IMR-90 (cell line): ENCODE measurements around the gene NSUN6. TPM values are rescaled to one million over a fixed set of nuclear protein-coding genes. Genes with fewer than 3 reads are reported as not detected.

Experiments used
- ATAC-seq: fragments of 200-7000 bp; cut with Tn5 transposase; 2 replicates; pipeline ENCODE4 v1.9.1; 2020; ENCODE audit warnings: low read depth, mild to moderate bottlenecking, moderate library complexity
- BruUV-seq: library from RNA; stranded (reverse); fragments of 400-500 nt; replicated peaks from 2 replicates; lab custom pipeline; 2021; lab: Mats Ljungman, UMichigan
- CTCF ChIA-PET: fragments of 300-600 bp; formaldehyde crosslinking; extraction: SDS; loops from one replicate; lab custom pipeline; 2021; ENCODE audit warnings: antibody characterized with exemption; lab: Yijun Ruan, JAX
- POLR2A ChIA-PET: fragments of 300-600 bp; sonication (Branson Sonifier 250); formaldehyde crosslinking; loops from one replicate; lab custom pipeline; 2022; ENCODE audit warnings: antibody characterized with exemption; ENCODE audit not compliant: unreplicated experiment; lab: Charles Lee
- DNase-seq: peaks from one replicate; pipeline ENCODE4 v3.0.0; 2013
- H2AFZ ChIP-seq: replicated peaks from 2 replicates; pipeline ENCODE3; 2013; ENCODE audit warnings: low read length, mild to moderate bottlenecking; ENCODE audit not compliant: poor library complexity
- H2AK5ac ChIP-seq: 2 replicates; pipeline ENCODE4 v1.6.1; 2013; ENCODE audit warnings: low read depth, low read length, inconsistent platforms
- H2AK9ac ChIP-seq: replicated peaks from 2 replicates; pipeline ENCODE3; 2013; ENCODE audit warnings: mild to moderate bottlenecking, low read depth, low read length, moderate library complexity; ENCODE audit not compliant: poor library complexity
- H2BK120ac ChIP-seq: 2 replicates; pipeline ENCODE4 v1.6.1; 2013; ENCODE audit warnings: low read depth, low read length, inconsistent platforms
- H2BK15ac ChIP-seq: 3 replicates; pipeline ENCODE4 v1.6.1; 2013; ENCODE audit warnings: low read depth, low read length, inconsistent platforms
- H2BK20ac ChIP-seq: 2 replicates; pipeline ENCODE4 v1.6.1; 2013; ENCODE audit warnings: low read depth, mild to moderate bottlenecking, inconsistent platforms, low read length, moderate library complexity
- H2BK5ac ChIP-seq: 2 replicates; pipeline ENCODE4 v1.6.1; 2013; ENCODE audit warnings: mild to moderate bottlenecking, low read depth, low read length, inconsistent platforms; ENCODE audit not compliant: poor library complexity, severe bottlenecking
- H3K14ac ChIP-seq: replicated peaks from 2 replicates; pipeline ENCODE4 v1.6.1; 2013; ENCODE audit warnings: low read depth, low read length, inconsistent platforms
- H3K18ac ChIP-seq: 2 replicates; pipeline ENCODE4 v1.6.1; 2013; ENCODE audit warnings: low read depth, low read length, control low read depth
- H3K23ac ChIP-seq: 2 replicates; pipeline ENCODE4 v1.6.1; 2013; ENCODE audit warnings: low read depth, low read length, inconsistent platforms
- H3K27ac ChIP-seq: 2 replicates; pipeline ENCODE4 v1.5.1; 2013; ENCODE audit warnings: mild to moderate bottlenecking, control low read depth, low read length; ENCODE audit not compliant: insufficient read depth
- H3K27me3 ChIP-seq: 2 replicates; pipeline ENCODE4 v1.6.1; 2013; ENCODE audit warnings: low read length; ENCODE audit not compliant: control insufficient read depth, insufficient read depth
- H3K36me3 ChIP-seq: 2 replicates; pipeline ENCODE4 v1.6.1; 2013; ENCODE audit warnings: low read length, mixed read lengths; ENCODE audit not compliant: control insufficient read depth, insufficient read depth
- H3K4ac ChIP-seq: 2 replicates; pipeline ENCODE4 v1.6.1; 2013; ENCODE audit warnings: low read depth, low read length, inconsistent platforms
- H3K4me1 ChIP-seq: 2 replicates; pipeline ENCODE4 v1.6.1; 2013; ENCODE audit warnings: low read length, mixed read lengths; ENCODE audit not compliant: control insufficient read depth, insufficient read depth
- H3K4me2 ChIP-seq: 2 replicates; pipeline ENCODE4 v1.6.1; 2013; ENCODE audit warnings: low read depth, mild to moderate bottlenecking, control low read depth, low read length, moderate library complexity
- H3K4me3 ChIP-seq: 2 replicates; pipeline ENCODE4 v1.5.1; 2013; ENCODE audit warnings: low read depth, mild to moderate bottlenecking, control low read depth, low read length, moderate library complexity; ENCODE audit not compliant: insufficient read depth
- H3K56ac ChIP-seq: 2 replicates; pipeline ENCODE4 v1.6.1; 2013; ENCODE audit warnings: low read length, inconsistent platforms; ENCODE audit not compliant: insufficient read depth; ENCODE audit errors: extremely low read depth
- H3K79me1 ChIP-seq, 2 experiments: 2 replicates each; pipeline ENCODE4 v1.6.1; 2013; ENCODE audit warnings: low read length in 2 of 2, inconsistent platforms in 1 of 2, low read depth in 1 of 2
- H3K9ac ChIP-seq: 2 replicates; pipeline ENCODE4 v1.6.1; 2013; ENCODE audit warnings: low read depth, low read length, control low read depth
- H3K9me1 ChIP-seq: 2 replicates; pipeline ENCODE4 v1.6.1; 2013; ENCODE audit warnings: low read length, inconsistent platforms; ENCODE audit not compliant: insufficient read depth
- H3K9me3 ChIP-seq: 2 replicates; pipeline ENCODE4 v1.6.1; 2013; ENCODE audit warnings: low read length; ENCODE audit not compliant: control insufficient read depth, insufficient read depth
- H4K20me1 ChIP-seq: 2 replicates; pipeline ENCODE4 v1.6.1; 2013; ENCODE audit warnings: low read length, inconsistent platforms; ENCODE audit not compliant: insufficient read depth
- H4K5ac ChIP-seq: 2 replicates; pipeline ENCODE4 v1.6.1; 2013; ENCODE audit warnings: mild to moderate bottlenecking, low read depth, low read length, control low read depth
- H4K8ac ChIP-seq, 2 experiments: 2 replicates each; pipeline ENCODE4 v1.6.1; 2013; ENCODE audit warnings: low read depth in 2 of 2, low read length in 2 of 2, control low read depth in 1 of 2, inconsistent platforms in 1 of 2
- H4K91ac ChIP-seq: 2 replicates; pipeline ENCODE4 v1.6.1; 2013; ENCODE audit warnings: low read depth, low read length, inconsistent platforms; ENCODE audit not compliant: insufficient read depth
- MAFK ChIP-seq: IDR thresholded peaks from 2 replicates; pipeline ENCODE4 v1.6.1; 2012; ENCODE audit warnings: low read depth, low read length, improper control_type of control experiment
- MAZ ChIP-seq: IDR thresholded peaks from 2 replicates; pipeline ENCODE4 v1.6.1; 2012; ENCODE audit warnings: low read depth, mild to moderate bottlenecking, low read length, improper control_type of control experiment, moderate library complexity, borderline replicate concordance
- POLR2A ChIP-seq: IDR thresholded peaks from 2 replicates; pipeline ENCODE4 v1.6.1; 2012; ENCODE audit warnings: mild to moderate bottlenecking, low read depth, low read length
- WGBS, 2 experiments: methylation state at CpG; one replicate each; pipeline versions ENCODE4 v1.1.5 to v1.1.7; 2013; ENCODE audit warnings: missing lambda C conversion rate in 2 of 2; ENCODE audit not compliant: insufficient read length in 1 of 2; ENCODE audit errors: extremely low coverage in 2 of 2; 5-methylcytosine and 5-hydroxymethylcytosine counted together
- dilution Hi-C: fragments of 300-500 bp; cut with HindIII; formaldehyde crosslinking; loops from one replicate; pipeline ENCODE4 v1.14.3; 2018; ENCODE audit warnings: low sequenced_read_pairs; ENCODE audit not compliant: unreplicated experiment
- in situ Hi-C: fragments of 300-500 bp; cut with MboI; formaldehyde crosslinking; loops from 3 replicates; pipeline ENCODE4 v1.14.3; 2019; ENCODE audit warnings: low sequenced_read_pairs, inconsistent platforms, mixed read lengths
- intact Hi-C: fragments of 100-400 bp; cut with micrococcal nuclease; formaldehyde crosslinking; loops from 2 replicates; pipeline ENCODE4 v1.10.0; 2022
- polyA plus RNA-seq, 3 experiments: library from polyadenylated mRNA; depleted of rRNA; stranded (reverse); fragments of >200 nt; gene quantifications; 2 replicates each; pipeline ENCODE4 v1.2.3, GENCODE V29; 2012; ENCODE audit warnings: low replicate concordance in 1 of 3
- total RNA-seq: library from RNA; depleted of rRNA; stranded (reverse); fragments of >200 nt; gene quantifications from 2 replicates; pipeline ENCODE4 v1.2.3, GENCODE V29; 2012

Gene NSUN6
- total and polyA plus RNA-seq, 2 of the 4 experiments (the other 2 are of a cell fraction): 4.6 to 11.5 TPM

- BruUV-seq: no TSS peak
- ATAC-seq: no peak
- H3K9me1 ChIP-seq: no peaks in the 10 kb centered on the region
- H3K9me3 ChIP-seq: no peaks in the 10 kb centered on the region
- no CpG with 5 or more reads among the region's 3 CpGs for WGBS, 2 experiments
- POLR2A ChIA-PET: no interaction called here
- H4K5ac ChIP-seq: no peak overlapping the region
- intact Hi-C loops: no loop called here
- no peak overlapping the region for H2BK120ac ChIP-seq
- H2AK9ac ChIP-seq: no peak overlapping the region
- H2BK20ac ChIP-seq: no peak overlapping the region
- H3K36me3 ChIP-seq: no peaks in the 10 kb centered on the region
- H3K4me1 ChIP-seq: no peaks in the 10 kb centered on the region
- dilution Hi-C loops: no loop called here
- H4K20me1 ChIP-seq: no peaks in the 10 kb centered on the region
- no peak overlapping the region for H2BK5ac ChIP-seq
- no peaks in the 10 kb centered on the region; a peak in 1 of 4 replicates for H3K79me1 ChIP-seq
- no peak overlapping the region for H3K56ac ChIP-seq
- H2BK15ac ChIP-seq: no peak overlapping the region
- no peak for DNase-seq
- no peaks in the 10 kb centered on the region for H3K27me3 ChIP-seq
- H3K23ac ChIP-seq: no peak overlapping the region
- no peak overlapping the region for H3K4me3 ChIP-seq
- in situ Hi-C loops: no loop called here
- H4K91ac ChIP-seq: no peak overlapping the region
- H3K27ac ChIP-seq: no peak overlapping the region
- H3K4me2 ChIP-seq: no peak overlapping the region
- no peak overlapping the region for H4K8ac ChIP-seq
- no peak overlapping the region for H3K4ac ChIP-seq
- H2AK5ac ChIP-seq: no peak overlapping the region
- no peak overlapping the region for H3K18ac ChIP-seq
- CTCF ChIA-PET: no interaction called here
- no peak for TF ChIP-seq MAFK
- TF ChIP-seq POLR2A: no peak
- no peak for TF ChIP-seq MAZ
- no peak overlapping the region for H3K9ac ChIP-seq
- no peak overlapping the region for H3K14ac ChIP-seq
- no peak overlapping the region for H2AFZ ChIP-seq
Measured at GRCh38 chr10:18599392-18599791, 52.0 kb downstream of the NSUN6 start.
